HUES48 (cell line): ENCODE results near the gene MNDA.

Experiments used
- H3K27ac ChIP-seq: one replicate; pipeline ENCODE4 v1.7.0; 2013; ENCODE audit warnings: low read depth, low read length, inconsistent platforms
- H3K27me3 ChIP-seq: 2 replicates; pipeline ENCODE4 v1.6.1; 2013; ENCODE audit warnings: mild to moderate bottlenecking, low read length; ENCODE audit not compliant: control insufficient read depth, insufficient read depth
- H3K36me3 ChIP-seq: 2 replicates; pipeline ENCODE4 v1.6.1; 2013; ENCODE audit warnings: low read length; ENCODE audit not compliant: control insufficient read depth, insufficient read depth
- H3K4me1 ChIP-seq: 2 replicates; pipeline ENCODE4 v1.6.1; 2013; ENCODE audit warnings: mild to moderate bottlenecking, low read length; ENCODE audit not compliant: control insufficient read depth, insufficient read depth
- H3K4me3 ChIP-seq: 2 replicates; pipeline ENCODE4 v1.5.1; 2013; ENCODE audit warnings: mild to moderate bottlenecking, low read depth, low read length
- H3K9ac ChIP-seq: 2 replicates; pipeline ENCODE4 v1.6.1; 2013; ENCODE audit warnings: mild to moderate bottlenecking, low read depth, low read length, moderate library complexity
- H3K9me3 ChIP-seq: 2 replicates; pipeline ENCODE4 v1.6.1; 2013; ENCODE audit warnings: low read length; ENCODE audit not compliant: control insufficient read depth, insufficient read depth

The MNDA gene

DNA sequence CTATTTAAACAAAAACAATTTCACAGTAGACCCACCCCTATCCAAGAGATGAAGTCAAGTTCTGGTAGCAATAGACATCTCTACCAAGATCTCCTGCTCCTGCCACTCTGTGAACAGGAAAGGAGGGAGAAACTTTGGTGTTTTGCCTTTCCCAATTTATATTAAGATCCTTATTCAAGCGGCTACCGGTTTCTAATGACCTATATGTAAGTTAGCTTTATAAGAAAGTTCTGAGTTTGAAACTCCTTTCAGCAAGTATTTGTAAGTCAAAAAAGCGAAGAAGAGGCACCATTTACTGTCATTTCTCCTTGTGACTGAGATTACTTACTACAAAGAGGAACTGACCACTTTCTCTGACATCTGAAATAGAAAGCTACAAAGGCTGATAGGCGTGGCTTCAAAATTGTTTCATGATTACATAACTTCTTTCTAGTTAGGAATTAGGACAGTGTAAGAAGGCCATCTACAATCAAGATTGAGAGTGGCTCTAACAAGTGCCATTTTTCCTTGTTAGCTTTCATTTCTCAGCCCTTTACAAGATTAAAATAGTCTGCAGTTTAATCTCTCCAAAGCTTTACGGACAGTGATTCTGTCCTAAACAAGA, at the start of gene MNDA:
MNDA (plus strand) TSS at position 448 of the 604 bp plus-strand sequence. CDS start 10,803 bp downstream, outside the sequence.
- Histone ChIP-seq H3K9ac (no peak within 1 kb of the TSS), H3K4me3 (no peak within 1 kb of the TSS), H3K9me3 (peaks cover 7% of the 10 kb centered on the region), H3K27ac (no peak within 1 kb of the TSS), H3K27me3 (no peaks in the 10 kb centered on the region), H3K4me1 (no peaks in the 10 kb centered on the region), H3K36me3 (no peaks in the 10 kb centered on the region)

DNA sequence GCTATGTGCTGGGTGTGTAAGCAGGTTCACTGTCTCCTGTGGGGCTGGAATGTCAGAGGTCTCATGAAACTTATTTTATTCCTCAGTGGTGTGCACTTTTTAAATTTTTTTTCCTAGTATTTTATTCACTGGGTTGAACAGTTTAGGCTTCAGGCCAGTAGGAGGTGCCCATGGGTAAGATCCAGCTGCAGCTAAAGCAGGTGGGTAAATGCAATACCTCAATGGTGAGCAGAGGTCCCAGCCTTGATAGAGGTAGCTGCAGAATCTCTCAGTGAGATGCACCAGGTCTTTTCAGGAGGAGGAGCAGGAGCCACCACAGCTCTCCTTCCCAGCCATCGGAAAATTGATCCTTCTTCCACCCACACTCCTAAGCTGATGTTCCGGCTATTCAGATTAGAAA, 37.5 kb upstream of the MNDA start:
- Histone ChIP-seq H3K27me3 (no peaks in the 10 kb centered on the region), H3K9me3 (no peaks in the 10 kb centered on the region), H3K27ac (no peak overlapping the region), H3K4me1 (no peaks in the 10 kb centered on the region), H3K36me3 (no peaks in the 10 kb centered on the region), H3K4me3 (no peak overlapping the region), H3K9ac (no peak overlapping the region)

DNA sequence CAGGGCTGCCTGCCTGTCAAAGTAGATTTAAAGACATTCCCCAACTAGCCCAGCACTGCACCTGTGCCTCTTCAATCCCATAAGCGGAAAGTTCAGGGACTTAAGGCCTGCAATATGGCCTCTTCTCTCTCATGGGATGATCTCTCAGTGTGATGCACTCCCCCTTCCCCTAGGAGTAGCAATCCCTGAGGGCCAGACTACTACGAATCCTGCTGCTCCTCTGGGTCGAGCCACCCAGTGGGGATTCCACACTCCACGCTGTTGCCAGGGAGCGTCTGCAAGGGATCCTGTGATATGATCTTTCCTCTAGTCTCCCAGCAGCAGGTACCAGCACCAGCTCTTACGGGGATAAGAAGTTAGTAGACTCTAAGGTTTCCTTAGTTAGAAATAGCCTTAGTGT, 36.9 kb upstream of the MNDA start:
- H3K27ac ChIP-seq: no peak overlapping the region
- no peaks in the 10 kb centered on the region for H3K27me3 ChIP-seq
- no peaks in the 10 kb centered on the region for H3K9me3 ChIP-seq
- H3K4me1 ChIP-seq: no peaks in the 10 kb centered on the region
- H3K36me3 ChIP-seq: no peaks in the 10 kb centered on the region
- H3K4me3 ChIP-seq: no peak overlapping the region
- no peak overlapping the region for H3K9ac ChIP-seq

DNA sequence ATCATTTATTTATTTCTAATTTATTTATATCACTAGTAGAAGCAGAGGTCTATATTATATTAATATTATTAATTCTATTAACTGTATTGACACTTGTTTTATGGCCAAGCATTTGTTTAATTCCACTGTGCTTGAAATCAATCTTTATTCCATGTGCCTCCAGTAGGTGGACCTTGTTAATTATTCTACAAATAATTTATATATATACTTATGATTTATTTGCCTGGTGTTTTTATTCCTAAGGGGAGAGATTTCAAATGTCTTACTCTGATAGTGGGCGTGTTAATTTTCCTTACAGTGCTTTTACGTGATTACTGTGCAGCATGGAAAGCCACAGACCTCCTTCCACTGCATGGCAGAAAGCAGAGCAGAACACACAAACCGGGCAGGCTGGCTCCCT, 32.6 kb upstream of the MNDA start:
- Histone ChIP-seq H3K4me3 (no peak overlapping the region), H3K36me3 (no peaks in the 10 kb centered on the region), H3K27me3 (no peaks in the 10 kb centered on the region), H3K27ac (no peak overlapping the region), H3K4me1 (no peaks in the 10 kb centered on the region), H3K9ac (no peak overlapping the region), H3K9me3 (no peaks in the 10 kb centered on the region)

DNA sequence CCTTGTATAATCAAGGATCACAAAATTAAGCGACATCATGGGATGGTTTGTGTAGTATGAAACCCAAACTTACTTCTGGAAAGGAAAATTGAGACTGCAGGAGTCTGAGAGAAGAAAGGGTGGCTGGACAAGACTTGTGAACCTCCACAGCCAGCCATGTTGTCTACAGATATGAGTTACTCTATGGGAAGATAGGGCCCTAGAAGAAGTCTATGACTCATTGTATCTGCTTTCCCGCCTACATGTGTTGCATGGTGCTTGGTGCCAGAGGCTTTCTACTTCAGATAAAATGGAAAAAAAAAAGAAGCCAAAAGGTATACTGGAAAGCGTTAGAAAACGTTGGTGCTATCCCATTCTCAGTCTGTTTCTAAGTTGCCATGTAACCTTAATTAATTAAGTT, 31.5 kb upstream of the MNDA start:
- no peaks in the 10 kb centered on the region for H3K27me3 ChIP-seq

DNA sequence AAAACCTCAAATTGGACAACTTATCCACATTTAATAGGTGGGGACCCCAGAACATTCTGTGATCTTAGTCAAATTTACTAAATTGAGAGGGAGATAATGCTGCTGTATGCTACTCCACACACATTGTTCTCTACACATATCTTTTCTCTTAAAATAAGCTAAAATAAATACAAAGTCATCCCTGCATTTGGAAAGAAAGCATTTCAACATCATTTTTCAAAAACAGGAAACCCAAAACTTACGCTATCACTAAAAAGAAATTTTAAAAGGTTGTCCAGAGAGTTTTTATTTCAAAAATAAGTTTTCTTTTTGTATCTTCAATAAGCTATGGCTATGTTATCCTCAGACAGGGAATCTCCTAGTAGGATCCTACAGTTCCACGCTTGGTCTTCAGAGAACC, 30.6 kb upstream of the MNDA start:
- Histone ChIP-seq H3K36me3 (no peaks in the 10 kb centered on the region), H3K27me3 (no peaks in the 10 kb centered on the region), H3K4me3 (no peak overlapping the region), H3K4me1 (no peaks in the 10 kb centered on the region), H3K9me3 (no peaks in the 10 kb centered on the region), H3K9ac (no peak overlapping the region), H3K27ac (no peak overlapping the region)

More for the DNA sequence above, 31.5 kb upstream of the MNDA start:
- Histone ChIP-seq H3K4me3 (no peak overlapping the region), H3K9ac (no peak overlapping the region), H3K9me3 (no peaks in the 10 kb centered on the region), H3K27ac (no peak overlapping the region), H3K36me3 (no peaks in the 10 kb centered on the region), H3K4me1 (no peaks in the 10 kb centered on the region)

DNA sequence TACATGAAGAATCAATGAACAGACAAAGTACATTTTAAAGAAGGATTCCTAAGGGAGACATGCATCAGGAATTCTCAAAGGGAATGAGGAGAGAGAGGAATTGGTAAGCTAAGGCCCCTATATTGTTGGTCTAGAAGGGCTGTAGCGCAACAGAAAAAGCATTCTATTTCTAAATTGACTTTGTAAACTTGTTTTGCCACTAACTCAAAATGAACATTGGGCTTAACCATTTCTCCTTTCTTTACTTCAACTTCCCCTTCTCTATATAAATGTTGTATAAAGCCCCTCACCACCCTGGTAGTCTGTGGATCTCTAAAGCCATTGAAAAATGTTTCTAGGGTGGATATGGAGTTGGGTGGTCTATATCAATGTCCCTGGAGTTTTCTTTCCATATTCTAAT, 29.8 kb upstream of the MNDA start:
- Histone ChIP-seq H3K36me3 (no peaks in the 10 kb centered on the region), H3K27me3 (no peaks in the 10 kb centered on the region), H3K9ac (no peak overlapping the region), H3K4me3 (no peak overlapping the region), H3K4me1 (no peaks in the 10 kb centered on the region), H3K9me3 (no peaks in the 10 kb centered on the region), H3K27ac (no peak overlapping the region)

DNA sequence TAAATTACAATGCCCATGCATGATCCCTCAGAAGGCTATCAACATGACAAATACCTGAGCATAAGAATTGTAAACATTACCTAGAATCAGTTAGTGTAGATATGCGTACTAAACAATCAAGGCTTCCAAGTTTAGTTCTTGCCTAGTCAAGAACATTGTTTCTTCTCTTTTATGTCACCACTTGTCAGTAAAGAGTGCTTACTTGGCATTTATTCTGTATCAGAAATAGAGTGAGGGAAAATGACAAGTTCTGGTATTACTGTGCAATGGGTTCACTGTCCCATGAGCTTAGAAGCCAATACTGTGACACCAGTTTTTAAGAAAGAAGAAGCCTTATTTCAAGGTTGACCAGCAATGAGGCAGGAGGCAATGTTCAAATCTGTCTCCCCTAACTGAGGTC, 27.5 kb upstream of the MNDA start:
- H3K27ac ChIP-seq: no peak overlapping the region
- H3K9ac ChIP-seq: no peak overlapping the region
- H3K4me3 ChIP-seq: no peak overlapping the region
- H3K36me3 ChIP-seq: no peaks in the 10 kb centered on the region
- no peaks in the 10 kb centered on the region for H3K27me3 ChIP-seq
- H3K4me1 ChIP-seq: no peaks in the 10 kb centered on the region
- no peaks in the 10 kb centered on the region for H3K9me3 ChIP-seq

DNA sequence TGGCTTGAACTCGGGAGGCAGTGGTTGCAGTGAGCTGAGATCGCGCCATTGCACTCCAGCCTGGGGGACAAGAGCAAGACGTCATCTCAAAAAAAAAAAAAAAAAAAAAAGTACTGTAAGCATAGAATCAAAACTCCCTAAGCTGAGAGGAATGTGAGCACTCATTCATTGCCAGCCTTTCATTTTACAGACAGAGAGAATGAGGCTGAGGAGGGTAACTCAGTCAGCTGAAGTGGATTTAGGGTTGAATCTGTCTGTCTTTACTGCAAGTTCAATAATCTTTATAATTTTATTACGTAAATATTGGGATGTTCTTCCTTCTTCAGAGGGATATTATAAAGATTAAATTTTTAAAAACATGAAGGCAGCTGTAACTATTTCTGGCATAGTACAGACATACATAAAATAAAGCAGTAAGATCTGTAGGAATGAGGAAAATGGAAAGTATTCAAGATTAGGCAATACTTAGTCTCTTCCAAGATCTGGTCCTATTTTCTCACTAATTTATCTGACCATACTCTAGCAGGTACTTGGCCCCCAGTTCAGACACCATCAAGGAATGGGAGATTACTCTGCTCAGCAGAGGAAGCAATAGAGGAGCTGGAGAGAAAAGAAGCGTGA, 24.1 kb upstream of the MNDA start:
- Histone ChIP-seq H3K9ac (no peak overlapping the region), H3K36me3 (no peaks in the 10 kb centered on the region), H3K27ac (no peak overlapping the region), H3K4me1 (no peaks in the 10 kb centered on the region), H3K27me3 (no peaks in the 10 kb centered on the region), H3K4me3 (no peak overlapping the region), H3K9me3 (no peaks in the 10 kb centered on the region)

DNA sequence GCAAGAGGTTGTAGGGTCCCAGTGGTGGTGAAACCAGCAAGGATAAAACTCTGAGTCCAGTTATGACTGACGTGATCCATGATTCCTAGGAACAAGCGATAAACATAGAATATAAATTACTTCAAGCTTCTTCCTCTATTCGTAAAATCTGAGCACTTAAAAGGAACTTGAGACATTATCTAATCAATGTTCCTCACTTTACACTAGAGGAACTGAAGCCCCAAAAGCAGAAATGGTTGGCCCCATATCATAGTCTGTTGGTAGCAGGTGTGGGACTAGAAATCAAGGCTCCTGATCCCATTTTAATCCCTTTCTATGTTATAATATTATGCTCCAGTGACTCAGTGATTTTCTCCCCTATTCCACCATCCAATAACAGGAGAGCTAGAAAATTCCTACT, 21.9 kb upstream of the MNDA start:
- Histone ChIP-seq H3K9me3 (no peaks in the 10 kb centered on the region), H3K4me1 (no peaks in the 10 kb centered on the region), H3K27me3 (no peaks in the 10 kb centered on the region), H3K36me3 (no peaks in the 10 kb centered on the region), H3K9ac (no peak overlapping the region), H3K27ac (no peak overlapping the region), H3K4me3 (no peak overlapping the region)

DNA sequence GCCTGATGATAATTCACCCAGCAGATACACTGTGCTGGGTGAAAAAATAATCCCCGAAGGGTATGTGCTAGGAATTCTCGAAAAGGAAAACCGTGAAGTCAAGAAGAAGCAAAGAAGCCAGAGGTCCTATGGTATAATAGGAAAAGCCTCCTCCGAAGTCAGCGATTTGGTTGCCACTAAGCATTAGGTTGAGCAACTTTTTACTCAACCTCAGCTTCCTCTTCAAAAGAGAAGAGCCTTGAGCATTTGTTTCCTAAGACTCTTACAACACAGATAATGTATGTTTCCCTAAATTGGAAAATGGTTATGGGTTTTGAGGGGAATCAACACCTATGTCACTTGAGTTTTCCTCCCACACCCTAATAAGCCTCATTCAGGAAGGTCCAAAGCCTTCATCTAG, 21.3 kb upstream of the MNDA start:
- Histone ChIP-seq H3K36me3 (no peaks in the 10 kb centered on the region), H3K27ac (no peak overlapping the region), H3K27me3 (no peaks in the 10 kb centered on the region)

More for the DNA sequence above, 21.3 kb upstream of the MNDA start:
- H3K9me3 ChIP-seq: no peaks in the 10 kb centered on the region
- no peak overlapping the region for H3K9ac ChIP-seq
- H3K4me3 ChIP-seq: no peak overlapping the region
- no peaks in the 10 kb centered on the region for H3K4me1 ChIP-seq
